Loucy (cell line): ENCODE measurements around the gene NRIP3.
"Not testable (repeated sequence)": the region's sequence is repeated elsewhere in the genome, so short reads cannot be mapped to it uniquely, and the experiment has no call there.

ENCODE experiments used
- H2AFZ ChIP-seq: fragments of 200-600 bp; sonication (generic); 2 replicates; pipeline ENCODE4 v1.6.0; 2016; ENCODE audit warnings: antibody characterized with exemption, mild to moderate bottlenecking, low read length, moderate library complexity
- H3F3A ChIP-seq: fragments of 200-600 bp; 2 replicates; pipeline ENCODE4 v1.6.0; 2016; ENCODE audit warnings: antibody characterized with exemption, low read depth, mild to moderate bottlenecking
- H3K27me3 ChIP-seq: fragments of 200-600 bp; sonication (generic); 2 replicates; pipeline ENCODE4 v1.6.1; 2014; ENCODE audit warnings: low read length, mild to moderate bottlenecking; ENCODE audit not compliant: insufficient read depth, poor library complexity, severe bottlenecking
- H3K36me3 ChIP-seq: fragments of 200-600 bp; sonication (generic); 2 replicates; pipeline ENCODE4 v1.6.1; 2016; ENCODE audit warnings: low read length; ENCODE audit not compliant: insufficient read depth
- H3K4me1 ChIP-seq: fragments of 200-600 bp; sonication (generic); 2 replicates; pipeline ENCODE4 v1.5.1; 2014; ENCODE audit warnings: low read length, mild to moderate bottlenecking; ENCODE audit not compliant: insufficient read depth, poor library complexity, severe bottlenecking
- H3K4me2 ChIP-seq: fragments of 200-600 bp; sonication (generic); 2 replicates; pipeline ENCODE4 v1.6.0; 2014; ENCODE audit warnings: antibody characterized with exemption, low read length, low read depth, mild to moderate bottlenecking; ENCODE audit not compliant: poor library complexity, severe bottlenecking
- H3K4me3 ChIP-seq: fragments of 200-600 bp; sonication (generic); 2 replicates; pipeline ENCODE4 v1.5.1; 2014; ENCODE audit warnings: low read length, mild to moderate bottlenecking, mixed read lengths; ENCODE audit not compliant: poor library complexity, severe bottlenecking
- H3K79me2 ChIP-seq: fragments of 200-600 bp; sonication (generic); 2 replicates; pipeline ENCODE4 v1.6.1; 2014; ENCODE audit warnings: low read length; ENCODE audit not compliant: insufficient read depth
- H3K9ac ChIP-seq: fragments of 200-600 bp; sonication (generic); 2 replicates; pipeline ENCODE4 v1.6.0; 2014; ENCODE audit warnings: mild to moderate bottlenecking, low read depth, low read length, moderate library complexity; ENCODE audit not compliant: poor library complexity, severe bottlenecking
- H3K9me2 ChIP-seq: fragments of 200-600 bp; sonication (generic); replicated peaks from 2 replicates; pipeline ENCODE4 v1.6.1; 2016; ENCODE audit warnings: low read depth, low read length, mixed read lengths
- H3K9me3 ChIP-seq: fragments of 200-600 bp; sonication (generic); 2 replicates; pipeline ENCODE4 v1.6.1; 2014; ENCODE audit warnings: mild to moderate bottlenecking, antibody characterized with exemption, low read length, low read depth; ENCODE audit not compliant: insufficient read depth
- H4K20me1 ChIP-seq: fragments of 200-600 bp; sonication (generic); 2 replicates; pipeline ENCODE4 v1.6.0; 2014; ENCODE audit warnings: antibody characterized with exemption, low read length, mild to moderate bottlenecking; ENCODE audit not compliant: insufficient read depth, poor library complexity, severe bottlenecking
- CTCF ChIP-seq: fragments of 200-600 bp; sonication (generic); conservative IDR thresholded peaks from 2 replicates; pipeline ENCODE4 v1.5.1; 2014; ENCODE audit warnings: mild to moderate bottlenecking, antibody characterized with exemption, low read length
- EZH2phosphoT487 ChIP-seq: fragments of 200-600 bp; IDR thresholded peaks from 2 replicates; pipeline ENCODE4 v1.6.1; 2018; ENCODE audit warnings: antibody characterized with exemption, mild to moderate bottlenecking, moderate library complexity, borderline replicate concordance

NRIP3 gene

DNA sequence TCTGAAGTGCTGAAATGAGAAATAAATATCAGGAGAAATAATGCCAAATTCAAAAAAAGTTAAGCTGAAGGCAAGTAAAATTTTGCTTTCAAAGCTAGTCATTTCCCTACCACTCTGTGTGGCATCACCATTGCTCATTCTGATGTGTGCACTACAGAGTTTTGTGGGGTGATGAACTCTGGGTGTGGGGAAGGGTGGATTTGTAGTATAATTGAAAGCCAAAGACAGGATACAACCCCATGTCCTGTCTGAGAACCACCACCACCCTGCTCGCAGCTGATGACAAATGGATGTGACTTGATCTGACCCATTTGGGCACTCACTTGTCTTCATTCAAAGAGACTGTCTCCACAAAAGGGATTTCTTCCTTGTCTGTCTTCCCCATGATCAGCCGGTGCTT lies 20.2 kb downstream of the NRIP3 start:
- Histone ChIP-seq H3K27me3 (no peaks in the 10 kb centered on the region), H3K9ac (no peak overlapping the region), H3K9me3 (no peaks in the 10 kb centered on the region), H3K9me2 (no peaks in the 10 kb centered on the region), H3K4me1 (no peaks in the 10 kb centered on the region), H3K4me3 (no peak overlapping the region), H3K36me3 (no peaks in the 10 kb centered on the region), H3F3A (no peaks in the 10 kb centered on the region), H4K20me1 (no peaks in the 10 kb centered on the region), H3K79me2 (no peaks in the 10 kb centered on the region), H3K4me2 (no peak overlapping the region), H2AFZ (no peak overlapping the region)
- no peak for TF ChIP-seq CTCF
- no peak for TF ChIP-seq EZH2phosphoT487

DNA sequence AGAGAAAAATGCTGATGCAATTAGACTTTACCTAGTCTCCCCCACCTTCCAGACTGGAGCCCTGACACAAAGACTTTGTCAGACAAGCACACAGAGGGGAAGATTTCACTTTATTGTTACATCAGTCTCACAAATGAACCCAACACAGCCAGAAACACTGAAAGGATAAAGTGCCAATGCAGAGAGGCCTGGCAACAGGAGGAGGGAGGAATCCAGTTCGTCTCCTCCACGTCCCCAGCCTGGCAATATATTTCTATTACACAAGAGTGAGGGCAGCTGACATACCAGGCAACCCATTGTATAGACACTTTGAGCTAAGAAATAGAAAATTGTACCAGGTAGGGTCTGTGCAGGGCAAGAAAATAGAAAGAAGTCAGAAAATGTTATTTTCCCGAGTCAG lies 23.3 kb downstream of the NRIP3 start:
- H3F3A ChIP-seq: no peaks in the 10 kb centered on the region
- H3K9me3 ChIP-seq: no peaks in the 10 kb centered on the region
- H3K27me3 ChIP-seq: no peaks in the 10 kb centered on the region
- H2AFZ ChIP-seq: no peak overlapping the region
- TF ChIP-seq EZH2phosphoT487 (no peak), CTCF (no peak)
- H3K79me2 ChIP-seq: no peaks in the 10 kb centered on the region
- H3K9ac ChIP-seq: no peak overlapping the region
- H3K4me3 ChIP-seq: no peak overlapping the region
- H3K4me1 ChIP-seq: no peaks in the 10 kb centered on the region
- H4K20me1 ChIP-seq: no peaks in the 10 kb centered on the region
- H3K9me2 ChIP-seq: no peaks in the 10 kb centered on the region
- no peaks in the 10 kb centered on the region for H3K36me3 ChIP-seq
- H3K4me2 ChIP-seq: no peak overlapping the region

GRCh38 chr11:8979365-8979764 lies 24.4 kb downstream of the NRIP3 start:
- not testable (repeated sequence) for H3K36me3 ChIP-seq, H2AFZ ChIP-seq, H3K4me2 ChIP-seq, H3K9ac ChIP-seq, H3K9me2 ChIP-seq, H4K20me1 ChIP-seq, H3K9me3 ChIP-seq, H3K4me3 ChIP-seq, H3K4me1 ChIP-seq, H3K27me3 ChIP-seq, H3F3A ChIP-seq, H3K79me2 ChIP-seq

- no peaks in the 10 kb centered on the region for H3K36me3 ChIP-seq
- no peaks in the 10 kb centered on the region for H4K20me1 ChIP-seq
- no peak overlapping the region for H2AFZ ChIP-seq
- no peaks in the 10 kb centered on the region for H3K27me3 ChIP-seq
- H3K9ac ChIP-seq: no peak overlapping the region
- no peaks in the 10 kb centered on the region for H3F3A ChIP-seq
- H3K79me2 ChIP-seq: no peaks in the 10 kb centered on the region
- H3K4me3 ChIP-seq: no peak overlapping the region
- no peak overlapping the region for H3K4me2 ChIP-seq
- H3K4me1 ChIP-seq: no peaks in the 10 kb centered on the region
- no peaks in the 10 kb centered on the region for H3K9me2 ChIP-seq
- no peak for TF ChIP-seq CTCF
- TF ChIP-seq EZH2phosphoT487: no peak
- H3K9me3 ChIP-seq: no peaks in the 10 kb centered on the region
These were observed 30.7 kb downstream of the NRIP3 start for GRCh38 chr11:8973121-8973520.
